ENCODE results near the gene SERINC5.
"Not testable (repeated sequence)": the region's sequence is repeated elsewhere in the genome, so short reads cannot be mapped to it uniquely, and the experiment has no call there.

The SERINC5 gene

GRCh38 chr5:80198399-80198798, 57.4 kb downstream of the SERINC5 start:
- no peak for DNase-seq (ENCODE audit: low read depth, low spot score)

- DNase-seq (ENCODE audit: low read depth, low spot score), result no peak
These were observed 59.9 kb downstream of the SERINC5 start for GRCh38 chr5:80195837-80196400.

DNA sequence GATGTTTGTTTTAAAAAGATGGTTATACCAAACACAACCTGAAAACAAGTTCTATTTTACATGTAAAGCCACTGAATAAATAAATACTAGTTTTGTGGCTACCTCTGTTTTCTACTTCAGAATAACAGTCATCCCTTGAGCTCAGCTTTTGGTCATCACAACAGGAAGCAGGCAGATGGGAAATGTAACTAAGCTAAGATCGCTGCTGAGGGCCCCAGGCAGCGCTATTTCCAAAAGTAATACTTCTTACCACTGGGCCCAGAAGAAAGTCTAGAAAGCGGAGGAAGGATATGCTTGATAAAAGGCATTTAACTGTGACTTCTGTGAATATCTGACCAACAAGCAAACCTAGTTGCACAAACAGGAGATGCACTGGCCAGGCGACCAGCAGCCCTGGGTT, 61.4 kb downstream of the SERINC5 start:
- DNase-seq (ENCODE audit: low read depth, low spot score), result no peak

- DNase-seq (ENCODE audit: low read depth, low spot score), result no peak
These were observed 62.4 kb downstream of the SERINC5 start for GRCh38 chr5:80193401-80193800.

- DNase-seq (ENCODE audit: low read depth, low spot score), result no peak
These were observed 63.2 kb downstream of the SERINC5 start for GRCh38 chr5:80192507-80193241.

DNA sequence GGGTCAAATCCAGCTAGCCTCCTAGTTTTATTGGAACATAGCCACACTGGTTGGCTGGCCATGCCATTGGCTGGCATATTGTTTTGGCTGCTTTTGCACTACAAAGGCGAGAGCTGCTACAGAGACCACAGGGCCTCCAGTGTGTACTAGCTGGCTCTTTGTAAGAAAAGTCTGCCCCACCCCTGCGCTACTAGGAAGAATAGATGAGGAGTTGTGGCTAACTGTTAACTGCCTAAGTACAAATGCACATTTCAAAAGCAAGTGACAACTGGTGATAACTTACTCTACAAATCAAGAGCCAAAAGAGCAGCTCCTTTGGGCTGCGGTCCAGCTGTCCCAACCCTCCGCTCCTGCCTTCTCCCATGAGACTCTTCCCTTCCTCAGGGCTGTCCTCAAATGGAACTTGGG, 63.9 kb downstream of the SERINC5 start:
- DNase-seq (ENCODE audit: low read depth, low spot score), result no peak

DNA sequence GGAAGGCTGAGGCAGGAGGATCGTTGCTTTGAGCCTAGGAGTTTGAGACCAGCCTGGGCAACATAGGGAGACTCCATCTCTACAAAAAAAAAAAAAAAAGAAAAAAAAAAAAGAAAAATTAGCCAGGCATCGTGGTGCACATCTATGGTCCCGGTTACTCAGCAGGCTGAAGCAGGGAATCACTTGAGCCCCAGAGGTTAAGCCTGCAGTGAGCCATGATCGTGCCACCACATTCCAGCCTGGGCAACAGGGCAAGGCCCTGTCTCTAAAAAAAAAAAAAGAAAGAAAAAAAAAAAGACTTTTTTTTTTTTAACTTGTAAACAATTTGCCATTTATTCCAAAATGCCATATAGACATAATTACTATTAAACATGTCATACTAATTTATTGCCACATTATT, 64.5 kb downstream of the SERINC5 start:
- DNase-seq (ENCODE audit: low read depth, low spot score), result no peak

DNA sequence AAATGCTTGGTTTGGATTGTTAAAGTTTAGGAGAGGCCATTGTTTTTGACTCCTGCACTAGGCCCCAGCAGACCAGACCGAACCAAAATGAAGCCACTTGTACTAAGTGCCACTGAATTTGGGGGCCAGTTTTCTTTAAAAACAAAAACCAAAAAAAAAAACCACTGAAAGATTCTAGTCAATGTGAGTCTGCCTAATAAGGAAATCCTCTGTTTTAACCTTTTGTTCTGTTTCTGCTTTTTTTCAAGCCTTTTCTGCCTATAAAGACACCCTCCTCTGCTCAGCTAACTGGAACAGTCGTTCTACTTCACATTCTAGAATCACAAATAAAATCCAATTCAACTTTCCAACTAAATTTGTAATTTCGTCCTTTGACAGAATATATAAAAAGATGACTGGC, 64.9 kb downstream of the SERINC5 start:
- no peak for DNase-seq (ENCODE audit: low read depth, low spot score)

- no peak for DNase-seq (ENCODE audit: low read depth, low spot score)
These were observed 66.1 kb downstream of the SERINC5 start for GRCh38 chr5:80189701-80190100.

- DNase-seq (ENCODE audit: low read depth, low spot score), result no peak
These were observed 66.6 kb downstream of the SERINC5 start for GRCh38 chr5:80189201-80189600.

GRCh38 chr5:80187421-80188090, 68.3 kb downstream of the SERINC5 start:
- DNase-seq (ENCODE audit: low read depth, low spot score), result no peak

DNA sequence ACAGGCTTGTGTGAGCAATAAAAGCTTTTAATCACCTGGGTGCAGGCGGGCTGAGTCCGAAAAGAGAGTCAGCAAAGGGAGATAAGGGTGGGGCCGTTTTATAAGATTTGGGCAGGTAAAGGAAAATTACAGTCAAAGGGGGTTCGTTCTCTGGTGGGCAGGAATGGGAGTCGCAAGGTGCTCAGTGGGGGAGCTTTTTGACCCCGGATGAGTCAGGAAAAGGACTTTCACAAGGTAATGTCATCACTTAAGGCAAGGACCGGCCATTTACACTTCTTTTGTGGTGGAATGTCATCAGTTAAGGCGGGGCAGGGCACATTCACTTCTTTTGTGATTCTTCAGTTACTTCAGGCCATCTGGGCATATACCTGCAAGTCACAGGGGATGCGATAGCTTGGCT, 70.3 kb downstream of the SERINC5 start:
- not testable (repeated sequence) for DNase-seq (ENCODE audit: low read depth, low spot score)

GRCh38 chr5:80185095-80185494, 70.8 kb downstream of the SERINC5 start:
- DNase-seq (ENCODE audit: low read depth, low spot score), result no peak

GRCh38 chr5:80184235-80185023, 71.4 kb downstream of the SERINC5 start:
- DNase-seq (ENCODE audit: low read depth, low spot score), result no peak

GRCh38 chr5:80183728-80184234, 72.1 kb downstream of the SERINC5 start:
- DNase-seq (ENCODE audit: low read depth, low spot score), result not testable (repeated sequence)

- no peak for DNase-seq (ENCODE audit: low read depth, low spot score)
These were observed 72.9 kb downstream of the SERINC5 start for GRCh38 chr5:80182809-80183580.

DNA sequence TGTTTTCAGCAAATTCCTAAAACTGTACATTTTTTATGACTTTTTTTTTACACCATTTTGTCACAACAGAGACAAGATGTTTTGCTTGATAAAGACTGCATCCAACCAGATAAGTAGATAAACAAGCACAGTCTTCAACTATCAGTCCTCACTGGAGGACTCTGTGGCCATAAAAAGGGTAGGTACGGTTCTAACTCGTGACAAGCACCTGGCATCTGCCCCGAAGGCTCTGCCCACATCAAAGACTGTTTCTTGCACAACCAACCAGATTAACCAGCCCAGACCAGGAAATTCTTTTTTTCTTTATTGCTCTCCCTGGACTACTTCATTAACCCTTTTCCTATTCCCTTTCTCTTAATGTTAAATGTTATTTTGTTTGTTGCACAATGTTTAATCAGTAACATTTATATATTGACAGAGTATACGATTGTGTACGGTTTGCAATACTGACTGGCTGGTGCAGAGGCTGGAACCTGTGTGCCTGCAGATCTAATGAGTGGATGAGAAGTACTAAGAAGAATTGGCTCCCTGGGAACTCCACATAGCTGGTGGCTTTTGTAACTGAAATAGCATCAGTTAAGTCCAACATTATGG, 74.1 kb downstream of the SERINC5 start:
- no peak for DNase-seq (ENCODE audit: low read depth, low spot score)

- DNase-seq (ENCODE audit: low read depth, low spot score), result no peak
These were observed 78.6 kb downstream of the SERINC5 start for GRCh38 chr5:80177236-80177635.

DNA sequence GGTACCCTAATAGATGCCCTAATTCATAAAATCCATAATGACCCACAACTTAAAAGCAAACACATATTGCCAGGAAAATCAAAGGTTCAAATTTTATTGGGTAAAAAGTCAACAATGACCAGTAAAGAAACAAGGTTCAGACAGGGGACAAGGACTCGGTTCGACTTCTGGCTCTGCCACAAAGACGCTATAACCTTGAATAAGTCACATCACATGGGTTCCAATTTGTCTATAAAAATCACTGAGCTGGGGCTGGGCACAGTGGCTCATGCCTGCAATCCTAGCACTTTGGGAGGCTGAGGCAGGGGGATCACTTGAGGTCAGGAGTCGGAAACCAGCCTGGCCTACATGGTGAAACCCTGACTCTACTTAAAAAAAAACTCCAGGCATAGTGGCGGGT, 80.5 kb downstream of the SERINC5 start:
- DNase-seq (ENCODE audit: low read depth, low spot score), result no peak

- no peak for DNase-seq (ENCODE audit: low read depth, low spot score)
These were observed 81.1 kb downstream of the SERINC5 start for GRCh38 chr5:80174790-80175189.
